Measurements from ENCODE around the gene SLC36A2.
"Not testable (repeated sequence)": the region's sequence is repeated elsewhere in the genome, so short reads cannot be mapped to it uniquely, and the experiment has no call there.

The SLC36A2 gene

DNA sequence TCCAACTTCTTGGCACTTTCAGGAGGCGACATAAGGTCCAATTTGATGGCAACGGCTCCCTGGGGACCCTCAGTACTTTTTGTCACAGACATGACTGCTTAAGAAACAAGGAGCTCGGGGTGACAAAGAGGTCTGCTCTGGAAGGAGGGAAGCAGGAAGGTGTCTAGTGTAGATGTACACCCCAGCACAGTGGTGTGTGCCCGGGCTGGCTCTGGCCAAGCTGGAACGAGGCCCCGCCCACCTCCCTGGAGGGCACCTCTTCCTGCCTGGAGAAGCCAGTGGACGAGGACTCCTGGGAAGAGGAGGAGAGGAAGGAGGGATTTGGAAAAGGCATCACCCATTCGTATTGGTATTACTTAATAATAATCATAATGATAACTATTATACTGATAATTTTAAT is at the start of gene SLC36A2:
TSS of gene SLC36A2 (minus strand) at position 191 of the 400 bp plus-strand sequence. CDS start at position 92, 99 bp downstream.
- no peaks in the 10 kb centered on the region for H3K4me1 ChIP-seq (ENCODE audit: control insufficient read depth, insufficient read depth, low read length)
- no peak within 1 kb of the TSS for H3K4me3 ChIP-seq (ENCODE audit: low read length)
- no peak within 1 kb of the TSS for H3K9ac ChIP-seq (ENCODE audit: low read length)
- H3K27me3 ChIP-seq (ENCODE audit: control insufficient read depth, insufficient read depth, low read length), result peaks cover 3% of the 10 kb centered on the region
- no peaks in the 10 kb centered on the region for H3K36me3 ChIP-seq (ENCODE audit: control insufficient read depth, insufficient read depth, low read length)
- H3K27ac ChIP-seq (ENCODE audit: low read depth, low read length), result no peak within 1 kb of the TSS

DNA sequence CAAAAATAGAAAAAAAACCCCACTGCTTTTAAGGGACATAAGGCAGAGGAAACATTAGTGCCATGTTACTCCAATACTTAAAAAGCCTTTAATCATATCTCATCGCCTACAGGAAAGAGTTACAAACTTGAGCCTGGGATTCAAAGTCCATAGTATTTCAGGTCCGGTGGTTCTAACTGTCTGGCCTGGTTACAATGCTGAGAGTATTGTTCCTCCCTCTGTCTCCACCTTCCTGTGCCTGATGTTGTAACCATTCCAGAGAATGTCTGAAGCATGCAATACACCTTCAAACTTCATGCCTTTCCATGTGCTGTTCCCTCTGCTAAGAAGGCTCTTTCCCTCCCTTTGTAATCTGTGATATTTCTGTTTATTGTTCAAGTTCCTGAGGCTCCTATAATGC is 41.6 kb upstream of the SLC36A2 start:
- Histone ChIP-seq H3K9ac (ENCODE audit: low read length) (no peak overlapping the region), H3K27me3 (ENCODE audit: control insufficient read depth, insufficient read depth, low read length) (no peaks in the 10 kb centered on the region), H3K27ac (ENCODE audit: low read depth, low read length) (no peak overlapping the region), H3K4me3 (ENCODE audit: low read length) (no peak overlapping the region), H3K36me3 (ENCODE audit: control insufficient read depth, insufficient read depth, low read length) (no peaks in the 10 kb centered on the region), H3K4me1 (ENCODE audit: control insufficient read depth, insufficient read depth, low read length) (no peaks in the 10 kb centered on the region)

DNA sequence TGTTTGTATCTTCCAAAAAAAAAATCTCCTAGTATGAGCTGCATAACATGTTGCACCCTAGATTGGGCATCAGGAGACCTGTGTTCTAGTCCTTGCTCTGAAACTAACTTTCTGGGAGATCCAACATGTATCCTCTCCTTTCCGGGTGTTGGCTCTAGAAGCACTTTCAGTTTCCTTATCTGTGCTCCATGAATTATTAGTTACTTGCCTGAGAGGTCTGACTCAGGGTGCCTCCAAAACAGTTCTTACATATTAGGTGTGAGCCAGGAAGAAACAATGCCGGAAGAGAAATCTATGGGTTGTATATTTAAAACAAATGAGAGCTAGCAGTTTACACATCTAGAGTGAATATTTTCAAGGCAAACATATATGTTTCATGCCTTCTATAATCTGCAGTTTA is 36.7 kb upstream of the SLC36A2 start:
- Histone ChIP-seq H3K4me3 (ENCODE audit: low read length) (no peak overlapping the region), H3K4me1 (ENCODE audit: control insufficient read depth, insufficient read depth, low read length) (no peaks in the 10 kb centered on the region), H3K36me3 (ENCODE audit: control insufficient read depth, insufficient read depth, low read length) (no peaks in the 10 kb centered on the region), H3K27ac (ENCODE audit: low read depth, low read length) (no peak overlapping the region), H3K27me3 (ENCODE audit: control insufficient read depth, insufficient read depth, low read length) (no peaks in the 10 kb centered on the region), H3K9ac (ENCODE audit: low read length) (no peak overlapping the region)

DNA sequence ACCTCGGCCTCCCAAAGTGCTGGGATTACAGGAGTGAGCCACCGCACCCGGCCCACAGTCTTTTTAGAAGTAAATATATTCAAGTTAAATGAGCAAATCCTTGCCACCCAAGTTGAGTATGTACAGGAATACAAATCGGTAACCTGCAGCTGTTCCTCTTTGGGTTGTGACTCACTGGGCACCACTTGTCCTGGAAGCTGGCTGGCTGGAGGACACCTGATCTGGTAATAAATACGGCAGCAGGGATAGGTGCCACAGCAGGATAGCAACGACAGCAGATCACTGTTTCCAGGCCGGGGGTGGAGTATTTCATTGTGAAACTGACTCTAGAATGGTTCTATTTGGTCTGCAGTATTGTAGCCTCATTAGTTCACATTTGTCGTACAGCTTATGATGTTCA is 35.7 kb upstream of the SLC36A2 start:
- H3K27me3 ChIP-seq (ENCODE audit: control insufficient read depth, insufficient read depth, low read length), result no peaks in the 10 kb centered on the region
- no peaks in the 10 kb centered on the region for H3K4me1 ChIP-seq (ENCODE audit: control insufficient read depth, insufficient read depth, low read length)
- no peaks in the 10 kb centered on the region for H3K36me3 ChIP-seq (ENCODE audit: control insufficient read depth, insufficient read depth, low read length)
- H3K27ac ChIP-seq (ENCODE audit: low read depth, low read length), result no peak overlapping the region
- no peak overlapping the region for H3K9ac ChIP-seq (ENCODE audit: low read length)
- no peak overlapping the region for H3K4me3 ChIP-seq (ENCODE audit: low read length)

DNA sequence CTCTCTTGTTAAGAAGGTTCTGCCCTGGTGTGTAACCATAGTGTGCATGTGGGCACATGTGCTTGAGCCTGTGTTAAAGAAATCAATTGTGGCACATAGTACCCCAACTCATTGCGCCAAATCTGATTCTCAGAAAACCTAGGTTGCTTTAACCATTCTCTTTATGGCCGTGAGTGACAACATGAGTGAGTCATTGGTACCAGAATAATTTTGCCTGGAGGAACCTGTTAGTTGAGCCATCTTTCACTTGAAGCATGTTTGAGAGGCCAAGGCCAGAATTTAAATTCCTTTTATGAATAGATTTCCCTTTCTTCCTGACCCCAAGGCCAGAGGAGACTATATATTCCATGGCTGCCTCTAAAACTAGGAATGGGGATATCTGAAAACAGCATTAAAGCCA is 35.2 kb upstream of the SLC36A2 start:
- H3K4me1 ChIP-seq (ENCODE audit: control insufficient read depth, insufficient read depth, low read length), result no peaks in the 10 kb centered on the region
- no peak overlapping the region for H3K4me3 ChIP-seq (ENCODE audit: low read length)
- no peaks in the 10 kb centered on the region for H3K36me3 ChIP-seq (ENCODE audit: control insufficient read depth, insufficient read depth, low read length)
- H3K27ac ChIP-seq (ENCODE audit: low read depth, low read length), result no peak overlapping the region
- H3K27me3 ChIP-seq (ENCODE audit: control insufficient read depth, insufficient read depth, low read length), result no peaks in the 10 kb centered on the region
- no peak overlapping the region for H3K9ac ChIP-seq (ENCODE audit: low read length)

DNA sequence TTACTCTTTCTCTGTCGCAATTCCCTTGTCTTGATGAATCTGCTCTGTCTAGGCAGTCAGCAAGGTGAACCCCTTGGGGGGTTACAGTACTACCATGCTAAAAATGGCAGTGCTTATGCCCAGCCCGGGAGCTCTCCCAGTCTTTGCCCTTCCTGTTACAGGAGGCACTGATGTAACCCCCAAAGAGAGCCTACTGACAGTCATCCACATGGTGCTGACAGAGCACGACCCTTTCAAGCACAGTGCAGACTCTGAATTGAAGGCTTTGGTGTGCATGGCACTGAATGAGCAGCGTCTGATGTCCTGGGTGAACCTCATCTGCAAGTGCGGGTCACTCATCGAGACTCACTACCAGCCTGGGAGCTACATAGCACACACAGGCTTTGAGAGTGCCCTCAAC is 34.5 kb upstream of the SLC36A2 start:
- no peak overlapping the region for H3K27ac ChIP-seq (ENCODE audit: low read depth, low read length)

DNA sequence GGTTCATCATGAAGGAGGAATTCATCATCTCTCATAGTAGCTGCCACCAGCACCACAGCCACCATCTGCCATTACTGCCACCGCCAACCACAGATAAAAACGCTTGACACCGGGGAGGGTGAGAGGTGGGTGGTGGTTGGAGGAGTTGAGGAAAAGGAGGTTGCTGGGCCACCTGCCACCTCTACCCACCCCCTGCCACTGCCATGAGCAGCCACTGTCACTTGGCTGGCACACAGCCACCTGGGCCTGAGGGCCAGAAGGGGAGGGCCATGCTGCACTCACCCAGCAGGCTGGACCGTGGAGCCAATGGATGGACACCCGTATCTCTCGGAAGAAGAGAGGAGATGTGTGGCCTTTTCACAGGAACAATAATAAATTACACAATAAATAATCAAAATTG is 31.3 kb upstream of the SLC36A2 start:
- no peaks in the 10 kb centered on the region for H3K4me1 ChIP-seq (ENCODE audit: control insufficient read depth, insufficient read depth, low read length)
- no peak overlapping the region for H3K9ac ChIP-seq (ENCODE audit: low read length)
- no peaks in the 10 kb centered on the region for H3K36me3 ChIP-seq (ENCODE audit: control insufficient read depth, insufficient read depth, low read length)
- no peak overlapping the region for H3K27ac ChIP-seq (ENCODE audit: low read depth, low read length)
- H3K4me3 ChIP-seq (ENCODE audit: low read length), result no peak overlapping the region
- H3K27me3 ChIP-seq (ENCODE audit: control insufficient read depth, insufficient read depth, low read length), result no peaks in the 10 kb centered on the region

More for the DNA sequence above, 34.5 kb upstream of the SLC36A2 start:
- no peaks in the 10 kb centered on the region for H3K4me1 ChIP-seq (ENCODE audit: control insufficient read depth, insufficient read depth, low read length)
- no peaks in the 10 kb centered on the region for H3K36me3 ChIP-seq (ENCODE audit: control insufficient read depth, insufficient read depth, low read length)
- H3K4me3 ChIP-seq (ENCODE audit: low read length), result no peak overlapping the region
- no peak overlapping the region for H3K9ac ChIP-seq (ENCODE audit: low read length)
- H3K27me3 ChIP-seq (ENCODE audit: control insufficient read depth, insufficient read depth, low read length), result no peaks in the 10 kb centered on the region

DNA sequence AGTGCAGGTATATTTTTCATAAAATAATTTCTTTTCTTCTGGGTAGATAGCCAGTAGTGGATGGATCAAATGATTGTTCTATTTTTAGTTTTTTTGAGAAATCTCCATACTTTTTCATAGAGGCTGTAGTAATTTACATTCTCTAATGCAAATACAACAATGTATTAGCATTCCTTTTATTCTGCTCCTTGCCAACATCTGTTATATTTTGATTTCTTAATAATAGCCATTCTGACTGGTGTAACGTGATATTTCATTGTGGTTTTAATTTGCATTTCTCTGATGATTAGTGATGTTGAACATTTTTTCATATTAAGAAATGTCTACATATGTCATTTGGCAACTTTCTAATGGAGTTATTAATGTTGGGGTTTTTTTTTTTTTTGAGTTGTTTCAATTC is 27.2 kb upstream of the SLC36A2 start:
- no peak overlapping the region for H3K27ac ChIP-seq (ENCODE audit: low read depth, low read length)
- no peak overlapping the region for H3K9ac ChIP-seq (ENCODE audit: low read length)
- H3K27me3 ChIP-seq (ENCODE audit: control insufficient read depth, insufficient read depth, low read length), result no peaks in the 10 kb centered on the region
- no peaks in the 10 kb centered on the region for H3K36me3 ChIP-seq (ENCODE audit: control insufficient read depth, insufficient read depth, low read length)
- H3K4me1 ChIP-seq (ENCODE audit: control insufficient read depth, insufficient read depth, low read length), result no peaks in the 10 kb centered on the region
- no peak overlapping the region for H3K4me3 ChIP-seq (ENCODE audit: low read length)

DNA sequence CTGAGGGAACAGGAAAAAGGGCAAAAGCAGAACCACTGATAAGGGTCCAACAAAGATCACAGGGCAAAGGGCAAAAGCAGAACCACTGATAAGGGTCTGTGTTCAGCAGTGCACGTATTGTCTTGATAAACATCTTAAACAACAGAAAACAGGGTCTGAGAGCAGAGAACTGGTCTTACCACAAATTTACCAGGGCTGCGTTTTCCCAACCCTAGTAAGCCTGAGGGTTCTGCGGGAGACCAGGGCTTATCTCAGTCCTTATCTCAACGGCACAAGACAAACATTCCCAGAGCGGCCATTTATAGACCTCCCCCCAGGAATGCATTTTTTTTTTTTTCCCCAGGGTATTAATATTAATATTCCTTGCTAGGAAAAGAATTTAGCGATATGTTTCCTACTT is 19.7 kb upstream of the SLC36A2 start:
- not testable (repeated sequence) for H3K27me3 ChIP-seq (ENCODE audit: control insufficient read depth, insufficient read depth, low read length); H3K27ac ChIP-seq (ENCODE audit: low read depth, low read length); H3K9ac ChIP-seq (ENCODE audit: low read length); H3K4me3 ChIP-seq (ENCODE audit: low read length); H3K36me3 ChIP-seq (ENCODE audit: control insufficient read depth, insufficient read depth, low read length); H3K4me1 ChIP-seq (ENCODE audit: control insufficient read depth, insufficient read depth, low read length)

DNA sequence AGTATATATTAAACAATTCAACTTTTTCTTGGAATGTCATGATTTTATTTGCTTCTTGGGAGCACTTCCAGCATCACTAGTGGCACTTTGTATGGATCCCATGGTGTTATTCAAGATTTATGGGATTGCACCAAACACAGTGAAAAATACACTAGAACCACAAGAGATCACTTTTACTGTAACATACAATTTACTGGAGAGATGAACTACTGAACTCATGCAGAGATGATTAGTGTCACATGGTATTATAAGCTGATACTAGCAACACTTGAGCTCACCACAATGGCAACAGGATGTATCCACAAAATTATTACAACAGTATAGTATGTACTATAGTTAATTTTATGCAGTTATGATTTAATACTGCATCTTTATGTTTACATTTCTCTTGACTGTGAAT is 16.3 kb upstream of the SLC36A2 start:
- H3K4me3 ChIP-seq (ENCODE audit: low read length), result no peak overlapping the region
- no peak overlapping the region for H3K9ac ChIP-seq (ENCODE audit: low read length)
- no peaks in the 10 kb centered on the region for H3K4me1 ChIP-seq (ENCODE audit: control insufficient read depth, insufficient read depth, low read length)
- H3K27me3 ChIP-seq (ENCODE audit: control insufficient read depth, insufficient read depth, low read length), result no peaks in the 10 kb centered on the region
- no peak overlapping the region for H3K27ac ChIP-seq (ENCODE audit: low read depth, low read length)
- H3K36me3 ChIP-seq (ENCODE audit: control insufficient read depth, insufficient read depth, low read length), result no peaks in the 10 kb centered on the region

DNA sequence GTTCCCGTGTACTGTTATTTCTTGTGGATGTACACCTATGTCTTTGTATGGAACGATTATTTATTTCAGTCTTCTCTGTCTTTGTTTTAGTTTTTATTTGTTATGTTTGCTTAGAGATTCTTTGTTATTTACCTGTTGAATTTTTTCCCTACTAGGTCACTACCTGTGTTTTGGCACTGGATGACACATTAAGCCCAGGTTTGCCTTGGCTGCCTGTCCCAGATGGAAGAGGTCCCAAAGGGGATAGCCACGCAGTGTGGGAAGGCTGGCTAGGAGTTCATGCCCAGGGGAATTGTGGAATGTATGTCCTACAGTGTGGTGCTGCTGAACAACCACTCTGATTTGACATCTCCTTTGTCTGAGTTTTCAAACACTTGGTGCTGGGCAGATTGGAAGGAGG is 15.6 kb upstream of the SLC36A2 start:
- no peak overlapping the region for H3K27ac ChIP-seq (ENCODE audit: low read depth, low read length)
- H3K27me3 ChIP-seq (ENCODE audit: control insufficient read depth, insufficient read depth, low read length), result no peaks in the 10 kb centered on the region
- H3K4me1 ChIP-seq (ENCODE audit: control insufficient read depth, insufficient read depth, low read length), result no peaks in the 10 kb centered on the region
- no peak overlapping the region for H3K4me3 ChIP-seq (ENCODE audit: low read length)
- no peak overlapping the region for H3K9ac ChIP-seq (ENCODE audit: low read length)
- H3K36me3 ChIP-seq (ENCODE audit: control insufficient read depth, insufficient read depth, low read length), result no peaks in the 10 kb centered on the region

DNA sequence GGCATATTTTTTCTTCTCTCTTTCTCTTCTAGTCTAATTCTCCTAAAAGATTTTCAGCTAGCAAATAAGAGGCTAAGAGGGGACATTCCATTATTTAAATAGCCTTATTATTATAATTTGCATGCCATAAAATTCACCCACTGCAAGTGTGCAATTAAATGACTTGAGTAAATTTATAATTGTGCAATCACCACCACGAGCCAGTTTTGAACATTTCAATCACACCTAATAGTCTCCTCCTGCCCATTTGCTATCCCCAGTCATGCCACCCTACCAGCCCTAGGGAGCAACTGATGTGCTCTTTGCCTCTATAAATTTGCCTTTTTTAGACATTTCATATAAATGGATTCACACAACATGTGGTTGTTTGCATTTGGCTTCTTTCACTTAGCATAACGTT is 12.0 kb upstream of the SLC36A2 start:
- Histone ChIP-seq H3K4me1 (ENCODE audit: control insufficient read depth, insufficient read depth, low read length) (no peaks in the 10 kb centered on the region), H3K36me3 (ENCODE audit: control insufficient read depth, insufficient read depth, low read length) (no peaks in the 10 kb centered on the region), H3K27ac (ENCODE audit: low read depth, low read length) (no peak overlapping the region), H3K27me3 (ENCODE audit: control insufficient read depth, insufficient read depth, low read length) (no peaks in the 10 kb centered on the region), H3K9ac (ENCODE audit: low read length) (no peak overlapping the region), H3K4me3 (ENCODE audit: low read length) (no peak overlapping the region)

DNA sequence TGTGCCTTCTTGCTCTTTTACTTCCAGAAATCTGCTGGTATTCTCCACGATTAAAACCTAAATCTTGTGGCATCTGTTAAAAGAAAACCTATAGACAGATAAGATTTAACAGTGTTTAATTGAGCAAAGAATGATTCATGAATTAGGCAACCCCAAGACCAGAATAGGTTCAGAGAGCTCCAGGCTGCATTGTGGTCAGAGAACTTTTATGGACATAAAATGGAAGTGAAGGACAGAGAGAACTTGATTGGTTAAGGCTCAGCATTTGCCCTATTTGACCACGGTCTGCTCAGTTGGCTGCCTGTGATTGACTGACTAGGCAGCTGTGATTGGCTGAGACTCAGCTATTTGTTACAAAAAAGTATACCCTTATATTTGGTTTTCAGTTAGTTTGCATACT is 10.4 kb upstream of the SLC36A2 start:
- H3K27me3 ChIP-seq (ENCODE audit: control insufficient read depth, insufficient read depth, low read length), result no peaks in the 10 kb centered on the region
- H3K4me1 ChIP-seq (ENCODE audit: control insufficient read depth, insufficient read depth, low read length), result no peaks in the 10 kb centered on the region
- no peak overlapping the region for H3K27ac ChIP-seq (ENCODE audit: low read depth, low read length)
- no peak overlapping the region for H3K9ac ChIP-seq (ENCODE audit: low read length)
- no peaks in the 10 kb centered on the region for H3K36me3 ChIP-seq (ENCODE audit: control insufficient read depth, insufficient read depth, low read length)
- H3K4me3 ChIP-seq (ENCODE audit: low read length), result no peak overlapping the region

DNA sequence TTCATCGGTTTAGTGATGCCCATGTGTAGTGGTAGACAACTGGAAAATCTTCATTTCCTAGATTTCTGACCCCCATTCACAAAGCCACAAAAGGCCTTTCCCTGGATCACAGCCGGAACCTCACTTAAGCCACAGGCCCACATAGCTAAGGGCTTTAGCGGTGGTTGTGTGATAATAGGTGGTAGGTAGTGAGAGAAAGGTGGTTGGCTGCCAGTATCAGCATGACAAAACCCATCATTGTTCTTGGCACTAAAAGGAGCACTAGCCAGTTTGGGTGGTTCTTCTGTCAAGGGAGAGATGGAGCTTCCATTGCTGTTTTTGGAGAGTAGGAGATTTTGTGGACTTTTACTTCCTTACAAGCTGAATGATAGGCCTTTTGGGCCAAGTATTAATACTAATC is 9.7 kb upstream of the SLC36A2 start:
- Histone ChIP-seq H3K4me1 (ENCODE audit: control insufficient read depth, insufficient read depth, low read length) (no peaks in the 10 kb centered on the region), H3K27ac (ENCODE audit: low read depth, low read length) (no peak overlapping the region), H3K27me3 (ENCODE audit: control insufficient read depth, insufficient read depth, low read length) (no peaks in the 10 kb centered on the region), H3K9ac (ENCODE audit: low read length) (no peak overlapping the region), H3K4me3 (ENCODE audit: low read length) (no peak overlapping the region), H3K36me3 (ENCODE audit: control insufficient read depth, insufficient read depth, low read length) (no peaks in the 10 kb centered on the region)

Measured in rectal smooth muscle tissue (tissue), 1 donor.